Nephron progenitor cell (in vitro differentiated cells): Measurements from ENCODE around the gene HMOX2.

Experiments used
- DNase-seq: peaks from one replicate; pipeline ENCODE4 v3.0.0; 2021
- H3K27ac Mint-ChIP-seq: 2 replicates; pipeline ENCODE4 v1.8.0; 2021; ENCODE audit warnings: mild to moderate bottlenecking, moderate library complexity, mixed read lengths
- H3K27me3 Mint-ChIP-seq: 2 replicates; pipeline ENCODE4 v1.8.0; 2021; ENCODE audit warnings: mild to moderate bottlenecking, low read depth, mixed read lengths; ENCODE audit not compliant: poor library complexity
- H3K36me3 Mint-ChIP-seq: 2 replicates; pipeline ENCODE4 v1.8.0; 2021; ENCODE audit warnings: low read depth, mixed read lengths
- H3K4me1 Mint-ChIP-seq: 2 replicates; pipeline ENCODE4 v1.8.0; 2021; ENCODE audit warnings: mixed read lengths
- H3K4me3 Mint-ChIP-seq: 2 replicates; pipeline ENCODE4 v1.8.0; 2021; ENCODE audit warnings: mild to moderate bottlenecking, moderate library complexity, mixed read lengths
- H3K9me3 Mint-ChIP-seq: 2 replicates; pipeline ENCODE4 v1.8.0; 2021; ENCODE audit warnings: mild to moderate bottlenecking, moderate library complexity, mixed read lengths
- TF ChIP-seq, protein P1 (sequence below): fragments of 200-600 bp; sonication (generic); IDR thresholded peaks from 2 replicates; pipeline ENCODE4 v1.5.0; 2021; ENCODE audit warnings: antibody characterized with exemption

HMOX2 gene

DNA sequence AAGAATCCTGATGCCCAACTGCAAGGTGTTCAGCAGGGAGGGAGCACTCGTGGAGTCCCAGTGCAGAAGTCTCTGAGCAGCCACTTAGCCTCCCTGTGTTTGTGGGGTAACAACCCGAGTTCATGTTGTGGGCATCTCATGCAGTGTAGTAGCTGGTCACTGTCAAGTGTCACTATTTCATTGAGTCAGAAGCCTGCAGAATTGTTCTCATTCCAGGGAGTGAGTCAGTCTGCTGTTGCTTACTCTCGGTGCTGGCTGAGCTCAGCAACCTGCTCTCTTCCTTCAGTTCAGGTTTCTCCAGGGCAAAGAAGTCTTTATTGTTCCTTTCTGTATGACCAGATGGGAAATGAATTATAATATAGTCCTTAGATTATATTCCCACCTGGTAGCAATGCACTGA, 24.1 kb downstream of the HMOX2 start:
- Mint-ChIP-seq H3K4me1 (peaks cover 24% of the 10 kb centered on the region), H3K9me3 (no peaks in the 10 kb centered on the region), H3K36me3 (no peaks in the 10 kb centered on the region), H3K27ac (no peak overlapping the region), H3K27me3 (peaks cover 7% of the 10 kb centered on the region), H3K4me3 (no peak overlapping the region)
- TF ChIP-seq, protein P1, sequence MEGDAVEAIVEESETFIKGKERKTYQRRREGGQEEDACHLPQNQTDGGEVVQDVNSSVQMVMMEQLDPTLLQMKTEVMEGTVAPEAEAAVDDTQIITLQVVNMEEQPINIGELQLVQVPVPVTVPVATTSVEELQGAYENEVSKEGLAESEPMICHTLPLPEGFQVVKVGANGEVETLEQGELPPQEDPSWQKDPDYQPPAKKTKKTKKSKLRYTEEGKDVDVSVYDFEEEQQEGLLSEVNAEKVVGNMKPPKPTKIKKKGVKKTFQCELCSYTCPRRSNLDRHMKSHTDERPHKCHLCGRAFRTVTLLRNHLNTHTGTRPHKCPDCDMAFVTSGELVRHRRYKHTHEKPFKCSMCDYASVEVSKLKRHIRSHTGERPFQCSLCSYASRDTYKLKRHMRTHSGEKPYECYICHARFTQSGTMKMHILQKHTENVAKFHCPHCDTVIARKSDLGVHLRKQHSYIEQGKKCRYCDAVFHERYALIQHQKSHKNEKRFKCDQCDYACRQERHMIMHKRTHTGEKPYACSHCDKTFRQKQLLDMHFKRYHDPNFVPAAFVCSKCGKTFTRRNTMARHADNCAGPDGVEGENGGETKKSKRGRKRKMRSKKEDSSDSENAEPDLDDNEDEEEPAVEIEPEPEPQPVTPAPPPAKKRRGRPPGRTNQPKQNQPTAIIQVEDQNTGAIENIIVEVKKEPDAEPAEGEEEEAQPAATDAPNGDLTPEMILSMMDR, result no peak
- no peak for DNase-seq

DNA sequence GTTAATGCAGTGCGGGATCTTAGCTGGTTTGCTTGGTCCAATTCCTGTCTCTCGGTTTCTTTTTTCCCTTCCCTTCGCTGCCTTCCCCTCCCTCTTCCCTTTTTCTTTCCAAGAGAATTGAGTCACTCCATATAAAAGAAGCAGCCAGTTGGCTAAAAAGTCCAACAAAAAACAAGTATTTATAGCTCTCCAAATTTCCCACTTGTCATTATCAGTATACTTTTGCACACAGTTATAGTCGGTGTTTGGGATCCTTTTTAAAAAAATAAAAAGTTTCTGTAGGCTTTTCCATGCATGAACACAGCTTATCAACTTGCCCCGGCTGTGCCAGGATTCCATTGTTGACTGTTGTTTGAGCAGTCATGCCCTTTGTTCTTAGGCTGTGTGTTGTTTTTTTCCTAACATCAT, 24.9 kb downstream of the HMOX2 start:
- no peak for DNase-seq
- H3K27ac Mint-ChIP-seq, result no peak overlapping the region
- peaks cover 4% of the 10 kb centered on the region for H3K27me3 Mint-ChIP-seq

DNA sequence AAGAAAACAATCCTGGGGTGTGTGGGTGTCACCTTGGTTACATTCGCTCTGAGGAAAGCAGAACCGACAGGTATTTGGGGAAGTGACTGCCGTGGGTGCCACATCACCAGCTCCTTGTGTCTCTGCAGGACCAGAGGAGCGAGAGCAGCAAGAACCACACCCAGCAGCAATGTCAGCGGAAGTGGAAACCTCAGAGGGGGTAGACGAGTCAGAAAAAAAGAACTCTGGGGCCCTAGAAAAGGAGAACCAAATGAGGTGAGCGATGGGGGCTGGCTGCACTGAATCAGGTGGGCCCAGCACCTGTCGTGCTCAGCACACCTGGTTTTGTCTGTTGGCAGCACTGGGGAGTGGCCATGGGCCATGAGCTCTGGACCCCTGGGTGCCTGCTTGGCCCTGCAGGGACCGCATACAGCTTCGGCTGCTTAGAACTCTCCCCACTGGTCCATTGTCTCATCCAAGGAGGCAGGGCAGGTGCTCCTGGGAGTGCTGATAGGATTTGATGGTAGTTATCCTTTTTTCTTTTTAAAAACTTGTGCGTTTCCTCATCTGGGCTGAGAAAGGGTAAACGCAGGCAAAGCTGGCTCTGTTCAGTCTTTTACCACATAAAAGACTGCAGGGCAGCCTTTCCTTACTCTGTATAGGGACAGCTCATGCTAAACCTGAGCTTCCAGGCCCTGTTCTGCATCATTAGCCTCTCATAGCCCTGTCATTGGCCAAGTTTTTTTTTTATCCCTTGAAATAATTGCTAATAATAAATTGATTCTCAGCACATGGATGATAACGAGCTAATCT, 29.4 kb downstream of the HMOX2 start:
- DNase-seq, result no peak
- Mint-ChIP-seq H3K36me3 (no peaks in the 10 kb centered on the region), H3K4me3 (no peak overlapping the region), H3K27me3 (peaks cover 3% of the 10 kb centered on the region), H3K4me1 (peaks cover 4% of the 10 kb centered on the region), H3K9me3 (no peaks in the 10 kb centered on the region), H3K27ac (peak overlapping the region; percentile 43)
- TF ChIP-seq, protein P1, result no peak

More for the DNA sequence above, 24.9 kb downstream of the HMOX2 start:
- TF ChIP-seq, protein P1, result no peak
- Mint-ChIP-seq H3K4me3 (no peak overlapping the region), H3K9me3 (no peaks in the 10 kb centered on the region), H3K4me1 (peaks cover 24% of the 10 kb centered on the region), H3K36me3 (no peaks in the 10 kb centered on the region)

- H3K4me3 Mint-ChIP-seq, result no peak overlapping the region
- no peaks in the 10 kb centered on the region for H3K9me3 Mint-ChIP-seq
- H3K4me1 Mint-ChIP-seq, result no peaks in the 10 kb centered on the region
- no peak overlapping the region for H3K27ac Mint-ChIP-seq
- DNase-seq, result peak; percentile 49
- peaks cover 3% of the 10 kb centered on the region for H3K27me3 Mint-ChIP-seq
- TF ChIP-seq, protein P1, result peak; percentile 79
- H3K36me3 Mint-ChIP-seq, result no peaks in the 10 kb centered on the region
Observed at GRCh38 chr16:4506450-4506849, 30.3 kb downstream of the HMOX2 start.

DNA sequence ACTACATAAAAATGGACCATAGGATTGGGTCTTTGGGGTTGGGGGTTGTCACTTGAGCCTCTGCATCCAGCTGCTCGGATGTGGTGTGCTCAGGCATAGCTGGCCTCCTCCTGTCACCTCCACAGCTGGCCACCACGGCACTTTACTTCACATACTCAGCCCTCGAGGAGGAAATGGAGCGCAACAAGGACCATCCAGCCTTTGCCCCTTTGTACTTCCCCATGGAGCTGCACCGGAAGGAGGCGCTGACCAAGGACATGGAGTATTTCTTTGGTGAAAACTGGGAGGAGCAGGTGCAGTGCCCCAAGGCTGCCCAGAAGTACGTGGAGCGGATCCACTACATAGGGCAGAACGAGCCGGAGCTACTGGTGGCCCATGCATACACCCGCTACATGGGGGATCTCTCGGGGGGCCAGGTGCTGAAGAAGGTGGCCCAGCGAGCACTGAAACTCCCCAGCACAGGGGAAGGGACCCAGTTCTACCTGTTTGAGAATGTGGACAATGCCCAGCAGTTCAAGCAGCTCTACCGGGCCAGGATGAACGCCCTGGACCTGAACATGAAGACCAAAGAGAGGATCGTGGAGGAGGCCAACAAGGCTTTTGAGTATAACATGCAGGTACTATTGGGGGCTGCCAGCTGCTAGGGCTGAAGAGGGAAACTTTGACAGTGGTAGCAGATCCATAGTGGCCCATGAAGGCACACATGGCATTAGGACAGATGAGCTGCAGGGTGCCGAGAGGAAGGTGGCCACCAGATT, 31.6 kb downstream of the HMOX2 start:
- no peaks in the 10 kb centered on the region for H3K9me3 Mint-ChIP-seq
- DNase-seq, result no peak
- H3K4me1 Mint-ChIP-seq, result no peaks in the 10 kb centered on the region

More for the DNA sequence above, 31.6 kb downstream of the HMOX2 start:
- Mint-ChIP-seq H3K27me3 (no peaks in the 10 kb centered on the region), H3K36me3 (no peaks in the 10 kb centered on the region), H3K4me3 (no peak overlapping the region), H3K27ac (peak overlapping the region; percentile 50)
- TF ChIP-seq, protein P1, result no peak
